GM19452 (cell line): ENCODE data around the gene RHOJ.

Source experiments
- ATAC-seq: cut with Tn5 transposase; IDR thresholded peaks from one replicate; pipeline ENCODE4 v1.9.1; 2021; ENCODE audit not compliant: unreplicated experiment

Gene RHOJ

DNA sequence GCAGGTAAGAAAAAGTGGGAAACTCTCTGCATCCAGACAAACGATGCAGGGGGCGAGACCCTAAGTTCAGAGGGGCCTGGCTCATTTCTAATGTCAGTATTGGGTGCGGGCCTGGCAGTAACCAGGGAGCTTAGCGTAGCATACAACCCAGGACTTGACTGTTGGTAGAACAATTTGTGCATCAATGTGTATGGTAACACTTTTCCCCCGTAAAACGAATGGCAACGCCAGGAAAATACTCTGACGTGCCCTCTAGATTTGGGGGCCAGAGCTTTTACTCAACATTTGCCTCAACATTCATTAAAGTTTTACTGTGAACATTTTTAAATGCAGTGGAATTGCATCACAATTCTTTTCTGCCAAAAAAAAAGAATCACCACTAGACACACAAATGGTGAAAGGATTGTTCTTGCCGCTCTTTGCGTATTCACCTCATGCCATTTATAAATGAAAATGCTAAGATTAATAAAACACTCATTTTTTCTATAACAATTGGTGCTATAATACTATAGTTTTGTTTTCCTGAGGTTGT lies 867 bp downstream of the RHOJ start:
- no peak for ATAC-seq

DNA sequence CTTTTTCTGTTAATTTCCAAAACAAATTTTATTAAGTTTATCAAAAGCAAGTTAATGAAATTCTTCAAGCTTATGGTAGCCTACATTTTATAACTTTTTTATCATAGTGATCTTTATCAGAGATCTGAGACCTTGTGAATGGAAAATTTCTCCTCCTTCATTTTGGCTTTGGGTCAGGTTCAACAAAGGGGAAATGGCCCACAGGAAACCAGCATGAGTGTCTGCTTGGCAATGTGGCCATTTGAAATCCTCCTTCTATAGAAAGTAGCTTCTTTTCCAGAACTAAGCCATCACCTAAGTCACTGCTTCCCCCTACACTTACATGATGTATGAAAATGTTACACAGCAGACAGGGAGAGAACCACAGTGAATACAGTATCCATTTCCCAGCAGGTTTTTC lies 1.6 kb downstream of the RHOJ start:
- ATAC-seq, result no peak

DNA sequence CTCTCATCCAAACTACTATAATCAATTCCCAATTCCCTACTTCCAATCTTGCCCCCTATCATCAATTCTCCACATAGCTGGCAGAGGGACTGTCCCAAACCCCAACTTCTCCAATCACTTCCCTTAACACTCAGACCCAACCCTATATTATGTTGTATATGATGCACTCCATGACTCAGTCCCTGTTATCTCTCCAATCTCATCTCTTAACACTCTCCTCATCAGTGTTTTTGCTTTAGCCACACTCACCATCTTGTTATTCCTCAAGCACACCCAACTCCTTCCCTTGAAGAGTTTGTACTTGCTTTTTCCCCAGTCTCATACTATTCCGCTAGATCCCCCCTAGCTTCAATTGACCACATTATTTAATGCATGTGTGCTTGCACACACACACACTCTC lies 4.9 kb downstream of the RHOJ start:
- no peak for ATAC-seq

DNA sequence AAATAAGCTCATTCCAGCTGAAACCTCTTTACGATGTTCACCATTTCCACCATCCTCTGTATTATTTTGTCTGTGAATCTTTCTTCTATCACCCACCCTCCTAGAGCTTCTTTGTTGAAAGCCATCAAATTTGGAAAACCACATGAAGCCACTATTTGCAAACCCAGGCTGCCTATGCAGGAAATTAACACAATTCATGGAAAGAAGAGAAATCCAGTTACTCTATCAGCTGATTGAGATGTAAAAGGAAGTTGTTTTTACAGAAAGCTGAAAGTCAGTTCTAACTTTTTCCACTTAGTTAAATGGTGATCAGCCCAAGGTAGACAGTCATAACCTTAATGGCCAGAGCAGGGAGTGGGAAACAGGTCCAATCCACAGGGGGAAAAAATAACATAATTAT lies 6.6 kb downstream of the RHOJ start:
- no peak for ATAC-seq

DNA sequence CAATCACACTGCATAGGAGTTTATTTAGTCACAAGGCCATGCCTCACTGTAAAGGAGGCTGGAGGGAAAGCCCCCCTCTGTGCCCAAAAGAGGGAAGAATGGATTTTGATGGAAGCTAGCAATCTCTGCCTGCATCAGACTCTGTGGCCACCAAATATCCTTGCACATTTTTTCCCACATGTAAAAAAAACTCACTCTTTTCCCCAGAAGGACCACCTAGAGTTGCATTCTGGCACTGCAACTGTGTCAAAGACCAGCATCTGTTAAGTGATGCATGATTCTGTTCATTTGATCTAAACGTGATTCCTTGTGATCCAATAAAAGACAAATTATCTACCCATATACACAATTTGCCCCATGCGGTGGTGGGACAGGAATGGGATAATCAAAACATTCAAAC lies 8.0 kb downstream of the RHOJ start:
- no peak for ATAC-seq

DNA sequence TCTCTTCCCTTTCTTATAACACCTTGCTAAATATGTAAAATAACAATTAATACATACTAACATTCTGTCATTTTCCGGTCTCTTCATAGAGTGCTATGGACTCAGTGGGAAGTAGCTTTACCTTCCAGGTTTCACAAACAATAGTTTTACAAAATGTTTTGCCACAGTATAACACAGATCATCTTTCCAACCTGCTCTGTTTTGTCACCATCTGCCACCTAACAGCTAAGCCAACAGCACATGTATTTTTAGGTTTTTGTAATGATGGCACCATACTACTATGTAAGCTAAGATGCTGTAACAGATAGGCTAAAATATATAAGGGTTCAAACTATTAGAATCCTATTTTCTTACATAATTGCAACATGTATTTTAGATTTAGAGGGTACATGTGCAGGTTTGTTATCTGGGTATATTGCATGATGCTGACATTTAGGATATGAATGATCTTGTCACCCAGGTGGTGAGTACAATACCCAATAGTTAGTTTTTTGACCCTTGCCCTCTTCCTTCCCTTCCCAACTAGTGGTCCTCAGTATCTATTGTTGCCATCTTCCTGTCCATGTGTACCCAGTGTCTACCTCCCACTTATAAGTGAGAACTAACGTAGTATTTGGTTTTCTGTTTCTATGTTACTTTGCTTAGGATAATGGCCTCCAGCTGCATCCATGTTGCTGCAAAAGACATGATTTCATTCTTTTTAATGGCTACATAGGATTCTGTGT lies 8.7 kb downstream of the RHOJ start:
- no peak for ATAC-seq

DNA sequence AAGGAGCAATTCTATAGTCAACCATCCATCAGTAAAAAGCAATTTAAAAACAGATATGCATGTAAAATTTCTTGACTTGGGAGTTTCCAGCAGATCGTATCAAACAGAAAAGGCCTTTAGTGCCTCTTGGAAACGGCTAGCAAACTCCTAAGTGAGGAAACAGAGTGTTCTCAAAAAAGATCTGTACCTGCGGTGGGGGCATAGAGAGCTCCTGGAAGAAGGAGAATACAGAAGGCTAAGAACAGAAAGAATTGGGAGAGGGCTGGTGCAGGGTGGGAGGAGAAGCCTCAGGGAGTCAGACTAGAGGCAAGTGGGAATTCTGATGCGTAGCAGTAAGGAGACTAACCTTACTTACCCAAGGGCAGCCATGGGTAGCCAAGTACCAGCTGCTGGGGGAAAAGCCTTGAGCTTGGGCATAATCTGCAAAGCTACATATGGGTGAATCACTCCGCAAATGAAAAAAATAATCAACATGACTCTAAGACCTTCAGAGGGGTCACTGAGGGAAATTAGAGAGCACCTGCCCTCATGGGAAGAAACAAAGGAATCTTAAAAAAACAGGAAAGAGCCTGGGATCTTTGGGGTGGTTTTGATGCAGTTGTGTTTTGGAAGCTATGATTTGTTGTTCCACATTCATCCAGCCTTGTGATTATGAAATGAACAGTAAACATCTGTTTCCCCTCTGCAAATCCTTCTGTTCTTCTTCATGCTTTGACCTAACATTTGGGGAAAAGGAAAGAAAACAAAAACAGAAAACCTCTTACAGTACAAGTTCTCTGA lies 10.4 kb downstream of the RHOJ start:
- no peak for ATAC-seq

DNA sequence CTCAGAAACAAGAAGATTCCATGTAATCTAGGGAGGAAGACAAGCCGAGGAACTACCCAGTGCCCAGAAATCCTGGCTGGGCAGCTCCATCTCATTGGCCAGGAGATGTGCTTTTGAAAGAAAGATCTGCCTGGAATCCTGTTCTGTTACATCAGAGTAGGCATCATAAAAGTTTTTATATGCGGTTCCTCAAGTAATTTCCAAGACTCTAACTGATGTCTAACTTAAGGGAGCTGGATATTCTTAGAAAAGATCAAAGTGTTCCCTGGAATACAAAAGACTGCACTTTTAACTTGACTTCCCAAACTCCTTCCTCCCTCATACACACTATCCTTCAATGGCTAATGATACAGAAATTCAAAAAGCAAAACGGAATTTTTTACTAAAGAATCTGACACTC lies 16.3 kb downstream of the RHOJ start:
- ATAC-seq, result no peak

DNA sequence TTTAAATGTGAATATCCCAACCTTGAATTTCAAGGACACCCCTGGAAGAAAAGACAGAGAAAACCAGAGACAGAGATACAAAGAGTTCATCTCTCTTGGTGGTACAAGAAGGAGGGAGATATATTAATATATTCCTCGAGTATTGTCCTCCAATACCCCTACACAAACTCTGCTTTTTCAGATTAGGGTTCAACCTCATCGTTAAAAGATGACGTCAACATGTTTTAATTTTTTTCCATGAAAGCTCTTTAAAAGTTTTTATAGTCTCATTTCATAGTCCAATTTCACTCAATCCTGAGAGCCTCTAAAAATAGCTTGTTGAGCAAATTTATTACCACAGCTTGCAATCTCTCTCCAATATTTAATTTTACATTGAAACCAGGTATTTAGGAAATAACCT lies 19.4 kb downstream of the RHOJ start:
- no peak for ATAC-seq

DNA sequence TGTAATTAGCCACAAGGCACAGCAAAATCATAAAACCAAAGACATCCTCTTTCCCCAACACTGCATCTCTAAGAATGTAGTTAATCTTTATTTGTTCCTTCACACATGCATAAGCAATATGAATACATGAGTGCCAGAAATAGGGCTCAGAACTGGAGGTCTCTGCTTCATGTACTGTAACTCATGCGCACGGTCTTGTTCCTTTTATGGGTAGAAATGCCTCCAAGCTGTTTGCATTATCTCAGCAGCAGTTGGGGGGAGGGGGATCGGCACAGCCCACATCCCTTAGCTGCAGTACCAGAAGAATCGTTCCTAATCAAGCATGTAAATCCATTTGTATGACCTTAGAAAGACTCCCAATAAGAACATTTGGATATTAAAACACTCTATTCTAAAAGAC lies 20.0 kb downstream of the RHOJ start:
- no peak for ATAC-seq

DNA sequence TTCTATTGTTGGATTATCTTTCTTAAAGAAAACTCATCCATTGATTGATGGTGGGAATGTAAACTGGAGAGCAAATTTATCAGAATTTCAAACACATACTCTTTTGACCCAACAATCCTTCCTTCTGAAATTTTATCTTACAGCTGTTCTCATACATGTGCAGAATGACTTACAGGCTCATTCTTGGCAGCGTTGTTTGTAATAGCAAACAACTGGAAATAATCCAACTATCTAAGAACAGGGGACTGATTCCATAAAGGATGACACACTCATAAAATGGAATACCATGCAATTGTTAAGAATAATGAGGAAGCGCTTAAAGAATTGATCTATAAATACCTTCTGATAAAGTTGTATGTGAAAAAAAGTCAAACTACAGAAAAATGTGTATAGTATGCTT lies 24.0 kb downstream of the RHOJ start:
- ATAC-seq, result no peak

DNA sequence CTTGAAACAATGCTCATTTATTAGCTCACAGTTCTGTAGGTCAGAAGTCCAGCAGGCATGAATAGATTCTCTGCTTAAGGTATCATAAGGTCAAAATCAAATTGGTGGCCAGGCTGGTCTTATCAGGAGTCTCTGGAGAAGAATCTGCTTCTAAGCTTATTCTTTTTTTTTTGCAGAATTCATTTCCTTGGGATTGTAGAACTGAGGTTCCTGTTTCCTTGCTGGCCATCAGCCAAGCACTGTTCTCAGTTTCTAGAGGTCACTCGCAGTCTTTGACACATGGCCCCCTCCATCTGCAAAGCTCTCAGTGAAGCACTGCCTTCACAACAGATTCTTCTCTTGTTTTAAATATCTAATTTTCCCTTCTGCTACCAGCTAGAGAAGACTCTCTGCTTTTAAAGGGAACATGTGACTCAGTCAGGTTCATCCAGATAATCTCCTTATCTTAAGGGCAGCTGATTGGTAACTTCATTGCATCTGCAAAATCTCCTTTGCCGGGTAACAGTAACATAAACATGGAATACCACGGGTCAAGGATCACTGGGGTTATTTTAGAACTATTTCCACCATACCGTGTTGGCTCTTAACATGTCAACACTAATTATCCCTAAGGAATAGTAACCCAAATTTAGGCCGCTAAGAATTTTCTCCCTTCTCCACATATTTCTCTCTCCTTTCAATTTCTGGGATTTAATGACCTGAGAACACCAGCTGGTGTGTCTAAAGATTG lies 25.3 kb downstream of the RHOJ start:
- no peak for ATAC-seq

DNA sequence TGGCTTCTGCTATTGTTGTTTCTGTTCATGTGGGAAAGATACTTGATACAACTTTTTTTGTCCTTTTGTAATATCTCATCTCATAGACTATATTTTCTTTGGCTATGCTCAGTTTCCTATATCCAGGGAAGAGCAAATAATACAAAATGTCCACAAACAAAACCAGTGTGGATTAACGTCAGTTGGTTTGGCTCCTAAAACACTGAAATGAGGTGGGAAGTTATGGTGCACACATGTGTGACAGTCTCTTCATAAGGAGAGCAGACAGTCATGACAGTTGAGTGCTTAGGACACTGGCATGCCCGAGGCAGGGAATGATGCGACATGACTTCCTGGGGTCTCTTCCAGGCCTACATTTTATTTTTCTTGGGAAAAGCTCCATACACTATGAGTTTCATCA lies 27.5 kb downstream of the RHOJ start:
- ATAC-seq, result no peak

DNA sequence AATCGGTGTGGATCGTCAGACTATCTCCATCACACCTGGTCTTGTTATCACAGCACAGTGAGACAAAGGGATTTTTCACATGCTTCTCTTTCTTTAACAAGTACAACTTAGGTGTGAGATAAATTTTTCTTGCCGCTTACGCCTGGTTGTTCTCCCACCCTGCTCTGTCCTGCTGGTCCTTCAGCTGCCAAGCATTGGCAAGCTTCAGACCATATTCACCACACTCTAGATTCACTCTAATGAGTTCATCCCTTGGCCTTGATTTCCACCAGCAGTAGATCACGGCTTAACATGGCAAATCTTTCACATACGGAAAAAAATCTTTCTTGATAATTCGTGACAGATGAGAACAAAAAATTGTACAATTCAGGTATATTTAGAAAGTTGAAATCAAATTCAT lies 33.5 kb downstream of the RHOJ start:
- ATAC-seq, result no peak

DNA sequence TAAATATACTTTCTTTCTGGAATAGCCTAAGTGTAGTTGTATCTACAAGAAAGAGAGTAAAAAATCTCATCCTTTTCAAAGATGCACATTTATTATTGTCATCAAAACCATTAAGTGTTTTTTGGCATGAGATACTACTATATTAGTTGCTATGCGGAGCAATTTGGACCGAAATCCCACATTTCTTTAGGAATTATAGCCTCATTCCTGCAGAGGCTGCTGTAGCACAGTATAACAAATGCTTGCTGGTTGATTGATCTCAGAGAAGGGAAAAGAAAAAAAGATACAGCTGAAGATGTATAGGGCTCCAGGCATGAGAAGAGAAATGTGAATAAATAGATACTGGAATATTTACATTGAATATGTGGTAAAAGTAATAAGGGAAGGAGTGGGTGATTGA lies 36.0 kb downstream of the RHOJ start:
- no peak for ATAC-seq

DNA sequence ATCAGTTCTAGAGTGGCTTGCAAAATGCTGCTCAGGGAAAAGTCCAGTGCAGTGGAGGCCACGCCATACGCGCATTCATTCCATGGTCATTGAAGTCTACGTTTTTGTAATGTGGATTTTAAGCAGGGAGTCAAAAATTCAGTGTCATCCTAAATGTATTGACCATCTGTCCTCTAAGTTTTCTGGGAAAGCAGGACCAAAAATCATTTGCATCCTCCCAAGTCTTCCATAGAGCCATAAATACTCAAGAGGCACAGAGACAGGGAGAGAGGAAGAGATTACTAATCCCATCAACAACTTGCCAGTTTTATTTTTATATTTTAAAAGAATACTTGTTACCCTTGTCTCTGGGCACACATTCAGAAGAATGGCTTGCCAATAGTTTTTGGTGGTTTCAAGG lies 36.9 kb downstream of the RHOJ start:
- no peak for ATAC-seq

DNA sequence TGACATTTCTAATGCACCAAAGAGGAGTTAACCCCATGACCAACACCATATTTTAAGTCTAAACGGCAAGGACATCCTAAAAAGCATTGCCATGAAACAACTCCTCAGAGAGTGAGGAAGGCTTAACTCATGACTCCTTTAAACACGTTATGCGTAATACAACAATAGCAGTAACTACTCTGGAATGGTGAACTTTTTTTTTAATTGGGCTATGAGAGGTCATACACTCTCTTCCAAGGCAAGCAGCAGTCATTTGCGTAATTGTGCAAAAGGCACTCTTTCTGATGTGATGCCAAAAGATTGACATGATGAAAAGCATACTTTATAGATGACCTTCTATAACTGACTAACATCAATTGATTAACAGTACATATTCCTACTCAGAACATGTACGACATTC lies 39.4 kb downstream of the RHOJ start:
- ATAC-seq, result no peak

DNA sequence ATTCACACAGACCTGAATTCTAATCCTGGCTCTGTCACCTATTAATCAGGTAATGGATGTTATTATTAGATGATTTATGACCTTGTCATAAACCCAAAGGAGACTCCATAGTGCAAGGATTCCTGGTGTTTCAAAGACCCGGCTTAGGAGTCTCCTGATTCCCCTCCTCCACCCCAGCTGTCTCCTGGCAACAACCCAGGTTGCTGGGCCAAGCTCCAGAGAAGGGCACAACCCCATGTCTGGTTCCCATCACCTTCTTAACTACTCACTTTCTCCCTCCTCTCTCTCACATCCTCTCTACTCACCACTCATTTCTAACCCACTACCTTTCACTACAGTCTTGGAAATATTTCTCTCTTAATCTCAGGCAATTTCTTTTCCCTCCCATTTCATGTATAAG lies 41.6 kb downstream of the RHOJ start:
- no peak for ATAC-seq

DNA sequence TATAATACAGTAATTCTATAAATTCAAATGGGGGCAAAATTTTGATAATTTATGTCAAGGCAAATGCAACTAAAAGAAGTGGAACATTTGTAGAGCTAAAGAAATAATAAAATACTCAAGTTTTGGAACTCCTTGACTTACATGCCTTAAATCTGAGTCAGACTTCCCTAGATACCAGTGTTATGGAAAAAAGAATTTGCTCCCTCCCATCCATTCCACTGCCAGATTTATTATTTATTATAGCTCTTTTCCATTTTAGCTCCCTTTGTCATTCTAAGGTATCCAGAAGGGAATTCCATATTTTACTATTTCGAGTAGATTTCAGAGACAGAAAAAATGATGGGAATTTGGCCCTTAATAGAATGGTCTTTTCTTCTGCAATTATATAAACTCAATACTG lies 44.0 kb downstream of the RHOJ start:
- no peak for ATAC-seq

DNA sequence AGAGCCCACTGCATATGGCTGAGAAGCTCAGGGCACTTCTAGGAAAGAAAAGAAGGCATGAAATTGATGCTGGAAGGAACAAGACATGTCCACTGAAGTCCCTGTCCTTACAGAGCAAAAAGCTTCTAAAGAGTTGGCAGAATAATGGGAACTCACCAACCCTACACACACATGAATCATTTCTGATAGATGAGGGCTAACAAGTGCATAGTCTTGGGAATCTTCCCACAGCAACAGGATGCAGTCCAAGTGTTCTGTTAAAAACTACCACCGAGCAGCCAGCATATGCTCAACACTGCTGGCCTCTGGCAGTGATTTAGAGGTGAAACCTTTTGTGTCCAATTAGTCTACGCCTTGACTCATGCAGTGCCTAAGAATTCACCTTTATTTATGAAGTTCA lies 44.8 kb downstream of the RHOJ start:
- ATAC-seq, result no peak

DNA sequence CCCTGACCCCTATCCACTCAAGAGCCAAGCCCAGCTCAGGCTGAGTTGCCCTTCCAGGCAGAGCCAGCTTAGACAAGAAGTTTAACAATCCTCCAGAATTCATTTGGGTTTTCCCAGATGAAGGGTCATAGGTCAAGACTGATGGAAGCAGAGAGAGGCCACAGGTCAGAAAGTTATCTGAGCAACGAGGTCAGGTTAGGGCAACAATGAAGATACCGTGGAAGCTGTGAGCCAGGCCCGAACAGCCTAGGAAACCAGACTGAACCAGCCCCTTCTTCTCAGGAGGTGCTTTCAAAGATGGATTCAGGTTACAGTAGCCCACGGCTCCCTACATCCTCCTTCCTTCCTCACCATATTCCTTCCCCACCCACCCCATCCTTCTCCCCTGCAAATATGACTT lies 53.1 kb downstream of the RHOJ start:
- no peak for ATAC-seq

DNA sequence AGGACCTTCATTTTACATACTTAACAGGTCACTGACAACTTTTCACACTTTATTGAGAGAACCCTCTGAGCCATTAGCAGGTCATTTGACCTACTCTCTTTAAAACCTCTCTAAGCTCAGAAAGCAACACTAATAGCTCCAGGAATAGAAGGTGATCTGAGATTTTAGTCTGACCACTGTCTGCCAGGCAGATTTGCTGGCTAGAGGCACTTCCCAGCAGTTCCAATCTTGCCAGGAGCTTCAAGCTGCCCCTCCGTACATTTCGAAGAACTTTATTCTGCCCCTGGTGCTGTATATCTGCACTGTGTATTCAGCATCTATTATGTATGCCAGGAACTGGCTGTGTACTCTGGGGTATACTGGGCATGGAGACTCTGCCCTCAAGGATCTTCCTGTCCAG lies 58.2 kb downstream of the RHOJ start:
- ATAC-seq, result no peak
